ENCODE results near the gene ZNF358. TPM values are rescaled to one million over a fixed set of nuclear protein-coding genes. Genes with fewer than 3 reads are reported as not detected.

The ZNF358 gene
- 59.1 TPM for total RNA-seq
- long read RNA-seq, partial matches to known transcripts, result 8 of 11 reads
- long read RNA-seq, other reads (novel, unspliced or antisense), result 1 of 11 reads

DNA sequence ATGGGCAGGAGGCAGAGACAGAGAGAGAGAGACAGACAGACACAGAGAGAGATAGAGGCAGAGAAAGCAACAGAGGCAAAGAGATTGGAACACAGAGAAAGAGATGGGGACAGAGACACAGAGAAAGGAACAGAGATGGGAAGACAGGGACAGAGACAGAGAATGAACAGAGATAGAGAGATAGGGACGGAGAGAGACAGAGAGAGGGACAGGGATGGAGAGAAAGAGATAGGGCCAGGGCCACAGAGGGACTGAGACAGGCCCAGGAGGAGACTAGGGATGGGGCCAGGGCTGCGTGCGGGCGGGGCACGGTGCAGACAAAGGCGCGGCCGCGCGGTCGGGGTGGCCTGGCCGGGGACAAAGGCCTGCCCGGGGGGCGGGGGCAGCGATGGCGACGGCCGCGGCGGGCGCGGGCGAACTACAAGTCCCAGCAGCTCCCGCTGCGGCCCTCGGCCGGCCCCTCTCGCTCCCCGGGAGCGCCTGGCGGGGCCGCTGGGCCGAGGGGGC is at the start of gene ZNF358:
Gene ZNF358 (plus strand): TSS at position 459 of the 507 bp plus-strand sequence. CDS start 3,140 bp downstream, outside the sequence.
- DNase-seq (ENCODE audit: low spot score), result no peak

DNA sequence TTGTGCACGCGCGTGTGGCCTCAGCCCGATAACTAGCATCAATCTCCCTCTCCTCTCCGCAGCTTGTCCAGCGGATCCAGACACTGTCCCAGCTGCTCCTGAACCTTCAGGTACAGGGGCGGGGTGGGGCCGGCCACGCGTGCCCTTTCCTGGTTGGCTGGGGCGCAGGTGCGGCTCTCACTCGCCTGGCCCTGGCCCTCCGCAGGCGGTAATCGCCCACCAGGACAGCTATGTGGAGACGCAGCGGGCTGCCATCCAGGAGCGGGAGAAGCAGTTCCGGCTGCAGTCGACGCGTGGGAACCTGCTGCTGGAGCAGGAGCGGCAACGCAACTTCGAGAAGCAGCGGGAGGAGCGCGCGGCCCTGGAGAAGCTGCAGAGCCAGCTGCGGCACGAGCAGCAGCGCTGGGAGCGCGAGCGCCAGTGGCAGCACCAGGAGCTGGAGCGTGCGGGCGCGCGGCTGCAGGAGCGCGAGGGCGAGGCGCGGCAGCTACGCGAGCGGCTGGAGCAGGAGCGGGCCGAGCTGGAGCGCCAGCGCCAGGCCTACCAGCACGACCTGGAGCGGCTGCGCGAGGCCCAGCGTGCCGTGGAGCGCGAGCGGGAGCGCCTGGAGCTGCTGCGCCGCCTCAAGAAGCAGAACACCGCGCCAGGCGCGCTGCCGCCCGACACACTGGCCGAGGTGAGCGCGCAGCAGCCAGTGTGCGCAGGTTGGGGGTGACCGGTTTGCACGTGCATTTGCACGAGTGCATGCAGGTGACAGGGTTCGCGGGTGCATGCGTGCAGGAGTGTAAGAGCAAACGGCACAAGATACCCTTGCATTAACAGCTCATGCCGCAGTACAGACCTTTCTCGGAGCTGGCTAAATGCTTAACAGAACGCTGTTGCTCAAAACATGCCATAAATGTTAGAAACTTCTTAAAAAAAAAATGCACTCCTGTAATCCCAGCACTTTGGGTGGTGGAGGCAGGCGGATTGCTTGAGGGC is 48.6 kb upstream of the ZNF358 start:
- no peak for DNase-seq (ENCODE audit: low spot score)

DNA sequence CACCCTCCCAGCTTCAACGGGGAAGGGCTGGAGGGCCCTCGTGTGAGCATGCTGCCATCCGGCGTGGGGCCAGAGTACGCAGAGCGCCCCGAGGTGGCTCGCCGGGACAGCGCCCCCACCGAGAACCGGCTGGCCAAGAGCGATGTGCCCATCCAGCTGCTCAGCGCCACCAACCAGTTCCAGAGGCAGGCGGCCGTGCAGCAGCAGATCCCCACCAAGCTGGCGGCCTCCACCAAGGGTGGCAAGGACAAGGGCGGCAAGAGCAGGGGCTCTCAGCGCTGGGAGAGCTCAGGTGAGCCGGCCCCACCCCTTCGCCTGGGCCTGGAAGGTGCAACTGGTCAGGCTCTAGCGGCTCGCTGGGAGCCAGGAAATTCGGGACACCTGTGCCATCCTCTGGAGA is 47.1 kb upstream of the ZNF358 start:
- no peak for DNase-seq (ENCODE audit: low spot score)

DNA sequence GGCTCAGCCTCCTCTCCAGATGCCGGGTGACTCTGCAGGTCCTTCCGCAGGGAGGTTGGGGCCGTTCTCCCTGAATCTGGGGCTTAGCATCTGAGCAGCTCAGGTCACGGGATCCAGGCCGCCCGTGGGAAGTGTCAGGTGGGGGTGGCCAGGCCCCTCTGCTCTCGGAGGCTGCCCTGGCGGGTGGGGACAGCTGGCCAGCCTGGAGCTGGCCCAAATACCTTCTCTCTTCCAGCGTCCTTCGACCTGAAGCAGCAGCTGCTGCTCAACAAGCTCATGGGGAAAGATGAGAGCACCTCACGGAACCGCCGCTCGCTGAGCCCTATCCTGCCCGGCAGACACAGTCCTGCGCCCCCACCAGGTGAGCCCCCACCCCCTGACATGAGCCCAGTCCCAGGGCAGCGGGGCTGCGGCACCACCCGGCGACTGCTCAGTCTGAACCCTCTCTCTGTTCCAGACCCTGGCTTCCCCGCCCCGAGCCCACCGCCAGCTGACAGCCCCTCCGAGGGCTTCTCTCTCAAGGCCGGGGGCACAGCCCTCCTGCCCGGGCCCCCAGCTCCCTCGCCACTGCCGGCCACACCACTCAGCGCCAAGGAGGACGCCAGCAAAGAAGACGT is 46.1 kb upstream of the ZNF358 start:
- no peak for DNase-seq (ENCODE audit: low spot score)

DNA sequence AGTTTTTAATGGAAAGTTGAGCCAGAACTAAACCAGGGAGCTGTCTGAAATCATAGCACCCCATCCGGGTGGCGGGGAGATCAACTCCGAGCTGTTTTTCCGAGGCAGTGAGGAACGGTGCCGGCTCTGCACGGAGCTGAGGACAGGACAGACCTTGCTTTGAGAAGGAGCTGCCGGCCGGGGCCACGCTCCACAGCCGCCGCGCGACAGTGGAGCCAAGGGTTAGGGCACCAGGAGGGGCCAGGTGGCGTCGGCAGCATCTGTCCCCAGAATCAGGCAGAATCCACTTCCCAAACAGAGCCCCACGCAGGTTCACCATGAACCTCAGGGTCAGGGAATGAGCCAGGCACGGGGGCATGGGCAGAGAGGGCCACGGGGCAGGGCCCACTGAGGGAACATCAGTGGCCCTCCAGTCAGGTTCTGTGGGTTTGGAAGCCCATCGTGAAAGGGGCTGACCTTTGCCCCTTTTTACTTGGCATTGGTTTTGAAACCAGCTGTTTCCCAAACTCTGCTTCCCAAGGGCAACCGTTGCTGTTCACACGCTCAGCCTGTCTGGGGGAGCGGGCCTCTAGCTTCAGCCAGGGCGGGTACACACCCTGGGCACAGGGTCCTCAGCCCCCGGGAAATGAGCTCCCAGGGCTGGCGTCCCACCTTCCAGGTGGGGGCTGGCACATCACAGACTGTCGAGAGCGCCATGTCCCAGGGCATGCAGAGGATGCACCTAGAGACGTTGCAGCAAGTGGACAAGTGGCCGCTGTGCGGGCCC is 45.2 kb upstream of the ZNF358 start:
- DNase-seq (ENCODE audit: low spot score), result no peak

DNA sequence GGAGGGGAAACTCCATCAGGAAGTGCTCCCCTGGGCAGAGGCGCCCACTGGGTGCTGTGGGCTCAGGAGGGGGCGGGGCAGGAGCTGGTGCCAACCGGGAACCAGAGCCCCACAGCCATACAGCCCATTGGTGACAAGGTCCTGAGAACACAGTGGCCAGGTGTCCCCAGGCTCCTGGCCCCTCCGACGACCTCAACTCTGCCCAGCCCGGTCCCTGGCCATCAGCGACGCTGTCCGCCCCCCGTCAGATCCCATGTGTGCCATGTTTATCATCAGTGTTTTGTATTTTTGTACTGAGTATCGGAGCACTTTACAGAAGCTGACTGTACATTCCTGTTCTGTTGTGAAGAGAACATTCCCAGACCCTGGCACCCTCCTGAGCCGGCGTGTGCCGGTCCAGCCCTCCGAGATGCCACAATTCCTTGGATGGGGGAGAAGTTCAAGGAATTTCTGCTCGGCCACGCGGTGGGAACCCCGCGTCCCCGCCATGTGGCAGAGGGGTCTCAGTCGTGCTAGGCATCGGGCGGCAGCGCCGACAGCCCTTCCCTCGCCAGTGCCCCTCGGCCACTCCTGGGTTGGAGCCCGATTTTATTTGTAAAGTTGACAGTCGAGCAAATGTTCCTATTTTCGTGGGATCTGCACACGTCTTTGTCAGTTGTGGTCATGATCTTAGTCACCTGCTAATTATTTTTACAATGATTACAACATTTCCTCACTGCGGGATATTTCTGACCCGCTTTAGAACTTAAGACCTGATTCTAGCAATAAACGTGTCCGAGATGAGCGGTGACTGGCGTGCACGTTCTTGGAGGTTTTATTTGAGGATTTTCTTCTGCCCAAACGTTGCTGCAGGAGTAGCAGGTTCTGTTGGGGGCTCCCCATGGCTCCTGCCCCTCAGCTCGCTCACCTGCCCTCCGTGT is 43.9 kb upstream of the ZNF358 start:
- no peak for DNase-seq (ENCODE audit: low spot score)

DNA sequence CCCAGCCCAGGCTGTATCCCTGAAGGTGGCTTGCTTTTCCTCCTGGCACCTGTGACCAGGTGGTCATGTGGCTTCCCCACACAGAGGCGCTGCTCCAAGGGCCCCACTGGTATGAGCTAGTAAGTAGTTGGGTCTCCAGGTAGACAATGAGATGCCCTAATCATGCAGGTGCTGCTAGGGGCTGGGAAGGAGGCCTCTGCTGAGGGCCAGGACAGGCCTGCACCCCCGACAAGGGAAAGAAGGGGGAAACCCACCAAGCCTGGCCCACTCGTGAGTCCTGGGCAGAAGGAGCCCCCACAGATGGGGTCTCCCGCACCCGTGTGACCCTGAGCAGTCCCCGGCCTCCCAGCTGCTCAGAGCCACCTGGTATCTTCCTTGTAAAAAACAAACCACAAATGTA is 40.2 kb upstream of the ZNF358 start:
- no peak for DNase-seq (ENCODE audit: low spot score)

DNA sequence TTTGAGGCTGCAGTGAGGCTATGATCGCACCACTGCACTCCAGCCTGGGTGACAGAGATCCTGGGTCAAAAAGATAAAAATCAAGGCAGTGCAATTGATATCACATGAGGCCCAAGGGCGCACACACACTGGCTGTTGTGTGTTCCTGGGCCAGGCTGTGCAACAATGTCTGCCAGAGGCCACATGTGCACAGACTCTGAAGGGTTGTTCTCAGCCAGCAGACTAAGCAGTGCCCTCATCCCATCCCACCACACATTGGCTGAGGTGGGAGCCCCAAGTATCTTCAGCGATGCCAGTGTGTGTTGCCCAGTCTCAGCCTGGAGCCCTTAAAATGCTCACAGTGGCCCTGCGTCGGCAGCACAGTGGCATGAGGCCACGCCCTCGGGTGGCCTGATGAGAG is 39.7 kb upstream of the ZNF358 start:
- DNase-seq (ENCODE audit: low spot score), result no peak

DNA sequence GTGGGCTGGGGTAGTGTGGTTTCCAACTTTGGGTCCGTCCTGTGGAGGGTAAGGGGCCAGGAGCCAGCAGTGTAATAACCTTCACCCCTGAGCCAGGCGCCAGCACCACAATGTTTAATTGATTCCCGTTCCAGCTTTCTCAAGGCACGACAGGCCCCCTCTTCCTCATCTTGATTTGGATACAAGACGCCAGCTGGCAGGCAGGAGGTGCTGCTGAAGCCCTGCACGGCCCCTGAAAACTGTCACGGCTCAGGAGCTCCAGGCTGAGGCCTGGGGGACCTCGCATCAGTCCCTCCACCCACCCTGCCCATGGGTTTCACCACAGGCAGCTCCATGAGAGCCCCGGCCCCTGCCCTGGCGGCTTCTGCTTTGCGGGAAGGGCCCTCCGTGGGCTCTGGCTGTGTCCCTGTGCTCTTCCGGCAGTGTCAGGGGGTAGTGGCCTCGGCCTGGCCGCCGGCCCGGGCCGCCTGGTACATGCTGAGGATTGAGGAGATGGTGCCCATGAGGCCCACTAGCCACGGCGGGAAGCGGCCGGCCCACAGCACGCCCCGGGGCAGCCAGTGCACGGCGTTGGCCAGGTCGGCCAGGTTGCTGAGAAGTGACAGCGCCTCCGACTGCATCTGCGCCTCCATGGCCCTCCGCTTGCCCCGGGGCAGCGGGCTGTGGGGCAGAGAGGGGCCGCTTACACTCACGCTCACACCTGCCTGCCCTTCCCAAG is 39.0 kb upstream of the ZNF358 start:
- DNase-seq (ENCODE audit: low spot score), result no peak

DNA sequence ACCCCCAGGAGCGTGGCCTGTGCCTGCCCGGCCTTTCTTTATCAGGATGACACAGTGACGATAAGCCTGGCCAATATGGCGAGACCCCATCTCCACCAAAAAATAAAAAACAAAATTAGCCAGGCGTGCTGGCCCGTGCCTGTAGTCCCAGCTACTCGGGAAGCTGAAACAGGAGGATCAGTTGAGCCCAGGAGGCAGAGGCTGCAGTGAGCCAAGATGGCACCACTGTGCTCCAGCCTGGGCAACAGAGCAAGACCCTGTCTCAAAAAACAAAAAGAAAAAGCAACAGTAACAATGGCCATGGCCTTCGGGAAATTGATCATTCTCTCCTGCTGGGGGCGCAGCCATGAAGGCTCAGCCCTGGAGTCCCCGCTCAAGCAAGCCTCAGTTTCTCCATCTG is 38.1 kb upstream of the ZNF358 start:
- DNase-seq (ENCODE audit: low spot score), result no peak

DNA sequence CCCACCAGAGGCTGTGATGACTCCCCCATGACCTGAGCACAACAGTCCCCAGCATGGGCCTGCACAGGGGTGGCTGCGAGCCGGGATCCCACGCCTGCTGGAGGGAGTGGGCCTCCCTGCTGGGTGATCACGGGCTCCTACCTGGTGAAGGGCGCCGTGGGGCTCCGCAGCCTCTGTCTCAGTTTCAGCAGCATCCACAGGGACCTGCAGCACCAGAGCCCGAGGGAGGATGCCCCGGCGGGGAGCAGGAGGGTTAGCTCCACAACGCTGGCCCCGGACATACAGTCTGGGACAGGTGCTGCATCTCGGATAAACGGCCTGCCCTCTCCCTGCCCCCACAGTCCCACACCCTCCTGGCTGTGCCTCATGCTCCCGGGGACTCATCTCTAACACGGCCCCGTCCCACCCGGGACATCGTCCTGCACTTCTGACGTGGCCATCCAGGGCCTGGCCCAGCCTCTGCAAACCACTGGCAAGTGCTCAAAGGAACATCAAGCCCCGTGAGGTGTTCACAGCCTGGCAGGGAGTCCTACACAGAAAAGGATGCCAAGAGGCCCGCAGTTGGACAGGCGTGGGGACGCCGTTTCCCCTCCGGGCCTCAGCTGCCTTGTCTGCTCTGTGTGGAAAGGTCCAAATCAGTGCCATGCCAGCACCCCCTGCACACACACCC is 37.6 kb upstream of the ZNF358 start:
- no peak for DNase-seq (ENCODE audit: low spot score)

DNA sequence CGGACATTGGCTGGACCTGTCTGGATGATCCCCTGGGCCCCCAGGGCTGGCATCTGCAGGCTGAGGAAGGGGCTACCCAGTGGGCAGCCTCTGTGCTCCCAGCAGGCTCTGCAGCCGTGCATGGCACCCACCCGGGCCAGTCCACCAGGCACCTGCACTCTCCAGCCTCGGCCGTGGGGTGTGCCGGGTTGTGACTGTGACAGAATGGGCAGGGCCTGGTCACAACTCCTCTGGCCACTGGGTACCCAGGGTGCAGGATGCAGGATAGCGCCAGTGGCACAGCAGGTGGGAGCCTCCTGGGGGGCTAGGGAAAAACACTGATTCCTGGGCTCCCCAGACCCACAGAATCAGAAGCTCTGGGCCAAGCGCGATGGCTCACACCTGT is 37.1 kb upstream of the ZNF358 start:
- DNase-seq (ENCODE audit: low spot score), result no peak

DNA sequence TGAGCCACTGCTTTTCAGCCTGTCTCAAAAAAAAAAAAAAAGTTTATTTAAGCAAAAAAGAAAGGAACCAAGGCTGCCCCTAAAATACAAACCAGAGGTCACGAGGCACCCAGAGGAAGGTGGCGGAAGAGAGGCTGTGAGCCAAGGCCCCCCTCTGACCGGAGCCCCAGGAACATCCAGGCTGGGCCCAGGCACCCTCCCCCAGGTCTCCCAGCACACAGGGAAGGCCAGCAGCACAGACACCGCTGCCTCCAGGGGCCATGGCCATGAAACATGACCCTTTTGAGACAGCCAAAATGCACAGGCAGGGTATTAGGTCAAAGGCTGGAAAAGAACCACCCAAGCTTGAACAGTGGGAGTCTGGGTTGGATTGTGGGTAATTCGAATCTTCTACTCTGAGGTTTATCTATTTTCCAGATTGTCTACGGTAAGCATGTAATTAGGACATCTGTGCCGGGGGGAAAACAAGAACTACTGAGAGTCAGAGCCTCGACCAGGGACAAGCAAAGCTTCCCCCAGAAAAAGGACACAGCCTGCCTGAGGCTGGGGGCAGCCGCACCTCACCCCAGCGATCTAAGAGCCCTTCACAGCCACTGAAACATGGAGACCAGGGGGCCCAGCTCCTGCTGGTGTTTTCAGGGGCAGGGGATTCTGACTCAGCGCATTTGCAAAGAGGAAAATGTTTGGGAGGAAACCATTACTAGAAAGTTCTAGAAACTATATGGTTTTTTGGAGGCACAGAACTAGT is 35.5 kb upstream of the ZNF358 start:
- DNase-seq (ENCODE audit: low spot score), result no peak

DNA sequence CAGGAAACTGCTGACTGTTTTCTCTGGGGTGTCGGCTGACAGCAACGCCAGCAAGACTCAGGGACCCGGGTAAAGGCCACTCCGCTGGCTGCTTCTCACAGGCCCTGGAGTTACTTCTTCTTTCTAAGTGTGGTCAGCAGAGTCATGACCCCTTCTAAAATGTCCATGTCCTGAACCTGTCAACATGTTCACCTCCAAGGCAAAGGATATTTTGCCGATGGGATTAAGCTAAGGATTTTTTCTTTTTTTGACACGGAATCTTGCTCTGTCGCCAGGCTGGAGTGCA is 35.0 kb upstream of the ZNF358 start:
- DNase-seq (ENCODE audit: low spot score), result no peak

DNA sequence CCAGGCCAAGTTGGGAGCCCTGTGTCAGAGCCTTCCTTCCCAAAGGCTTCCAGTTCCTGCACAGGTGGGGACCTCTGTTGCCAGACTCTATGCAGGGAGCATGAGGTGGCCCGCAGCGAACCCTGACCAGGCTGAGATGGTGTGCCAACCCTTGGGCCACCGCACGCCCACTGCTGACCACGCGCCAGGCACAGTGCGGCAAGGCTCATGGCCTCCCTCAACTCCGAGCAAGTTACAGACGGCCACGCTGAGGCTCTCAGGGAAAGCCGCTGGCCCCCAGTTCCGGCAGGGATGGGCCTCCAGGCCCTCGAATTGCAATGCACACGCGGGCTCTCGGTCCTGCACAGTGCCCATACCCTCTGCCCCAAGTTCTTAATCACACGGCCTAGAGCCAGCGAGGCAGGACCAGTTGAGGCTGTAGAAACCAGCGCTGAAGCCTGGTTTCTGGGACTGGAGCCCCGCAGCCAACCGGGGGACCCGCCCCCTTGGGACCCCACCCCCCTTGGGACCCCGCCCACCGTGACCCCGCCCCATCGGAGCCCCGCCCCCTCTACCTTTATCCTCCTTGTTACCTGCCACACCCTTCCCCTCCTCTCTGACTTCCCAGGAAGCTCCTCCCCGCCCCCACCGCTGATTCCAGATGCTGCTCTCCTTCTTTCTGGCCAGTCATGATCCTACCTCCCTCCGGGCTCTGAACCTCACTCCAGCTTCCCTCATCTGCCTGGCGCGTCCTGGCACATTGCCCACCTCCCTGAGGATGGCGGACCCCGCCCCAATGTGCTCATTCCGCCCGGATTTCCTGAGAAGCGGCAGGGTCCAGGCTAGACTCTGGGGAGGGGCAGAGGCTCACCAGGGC is 33.1 kb upstream of the ZNF358 start:
- no peak for DNase-seq (ENCODE audit: low spot score)

DNA sequence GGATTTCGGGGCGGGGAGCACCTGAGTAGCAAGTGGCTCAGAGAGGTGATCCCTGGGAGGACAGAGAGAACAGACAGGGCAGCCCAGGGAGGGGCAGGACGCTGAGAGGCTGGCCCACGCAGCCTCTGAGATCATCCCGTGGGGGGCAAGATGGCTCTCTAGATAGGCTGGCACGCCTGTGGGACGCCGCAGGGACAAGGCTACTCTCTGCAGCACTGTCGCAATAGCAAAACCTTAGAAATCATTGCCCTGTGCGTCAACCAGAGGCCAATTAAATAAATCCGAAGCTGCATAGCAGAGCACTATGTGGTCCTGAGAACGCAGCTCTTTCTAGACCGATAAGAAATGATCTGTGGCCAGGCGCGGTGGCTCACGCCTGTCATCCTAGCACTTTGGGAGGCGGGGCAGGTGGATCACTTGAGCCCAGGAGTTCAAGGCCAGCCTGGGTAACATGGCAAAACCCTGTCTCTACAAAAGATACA is 32.1 kb upstream of the ZNF358 start:
- DNase-seq (ENCODE audit: low spot score), result no peak

DNA sequence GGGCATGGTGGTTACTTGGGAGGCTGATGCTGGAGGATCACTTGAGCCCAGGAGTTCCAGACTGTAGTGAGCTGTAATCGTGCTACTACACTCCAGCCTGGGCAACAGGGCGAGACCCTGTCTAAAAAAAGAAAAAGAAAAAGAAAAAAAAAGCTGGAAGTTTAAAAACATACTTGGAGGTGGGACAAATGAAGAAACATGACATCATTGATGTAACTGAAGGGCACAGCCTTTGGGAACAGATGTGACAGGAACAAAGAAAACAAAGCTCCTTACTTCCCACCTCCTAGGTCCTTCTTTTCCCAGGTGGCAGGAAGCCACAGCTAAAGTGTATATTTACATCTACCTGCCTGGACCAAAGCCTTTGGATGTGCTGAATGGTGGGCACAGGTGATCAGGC is 29.0 kb upstream of the ZNF358 start:
- no peak for DNase-seq (ENCODE audit: low spot score)
